ENCODE measurements around the gene PKN1.

Gene PKN1

GRCh38 chr19:14409146-14410023, 23.7 kb upstream of the PKN1 start:
- Mint-ChIP-seq H3K36me3 (ENCODE audit: low read depth) (peaks cover 49% of the 10 kb centered on the region), H3K27me3 (ENCODE audit: low read depth) (no peaks in the 10 kb centered on the region), H3K4me3 (no peak overlapping the region), H3K27ac (no peak overlapping the region), H3K4me1 (peaks cover 12% of the 10 kb centered on the region), H3K9me3 (no peaks in the 10 kb centered on the region)
- TF ChIP-seq CTCF (IDR thresholded peaks at IDR 0.05; ENCODE audit: unreplicated experiment in 3 of 3): no peak

- Mint-ChIP-seq H3K4me1 (peaks cover 18% of the 10 kb centered on the region), H3K4me3 (no peak overlapping the region), H3K27ac (no peak overlapping the region), H3K9me3 (no peaks in the 10 kb centered on the region), H3K36me3 (ENCODE audit: low read depth) (peaks cover 55% of the 10 kb centered on the region), H3K27me3 (ENCODE audit: low read depth) (no peaks in the 10 kb centered on the region)
- TF ChIP-seq CTCF (IDR thresholded peaks at IDR 0.05; ENCODE audit: unreplicated experiment in 3 of 3): no peak
Observed at GRCh38 chr19:14410091-14411051, 22.7 kb upstream of the PKN1 start.

GRCh38 chr19:14411161-14411937, 21.8 kb upstream of the PKN1 start:
- no peaks in the 10 kb centered on the region for H3K9me3 Mint-ChIP-seq
- H3K4me1 Mint-ChIP-seq: peaks cover 26% of the 10 kb centered on the region
- no peak overlapping the region for H3K27ac Mint-ChIP-seq
- no peak for TF ChIP-seq CTCF (IDR thresholded peaks at IDR 0.05; ENCODE audit: unreplicated experiment in 3 of 3)
- no peak overlapping the region for H3K4me3 Mint-ChIP-seq
- H3K27me3 Mint-ChIP-seq (ENCODE audit: low read depth): no peaks in the 10 kb centered on the region
- H3K36me3 Mint-ChIP-seq (ENCODE audit: low read depth): peaks cover 61% of the 10 kb centered on the region

- no peak for TF ChIP-seq CTCF (IDR thresholded peaks at IDR 0.05; ENCODE audit: unreplicated experiment in 3 of 3)
- Mint-ChIP-seq H3K4me3 (no peak overlapping the region), H3K4me1 (peaks cover 30% of the 10 kb centered on the region), H3K9me3 (no peaks in the 10 kb centered on the region), H3K27me3 (ENCODE audit: low read depth) (no peaks in the 10 kb centered on the region), H3K36me3 (ENCODE audit: low read depth) (peaks cover 61% of the 10 kb centered on the region), H3K27ac (no peak overlapping the region)
Observed at GRCh38 chr19:14411938-14412245, 21.2 kb upstream of the PKN1 start.

GRCh38 chr19:14412324-14412995, 20.6 kb upstream of the PKN1 start:
- H3K9me3 Mint-ChIP-seq: no peaks in the 10 kb centered on the region
- H3K27ac Mint-ChIP-seq: no peak overlapping the region
- H3K27me3 Mint-ChIP-seq (ENCODE audit: low read depth): no peaks in the 10 kb centered on the region
- H3K4me3 Mint-ChIP-seq: no peak overlapping the region
- TF ChIP-seq CTCF (IDR thresholded peaks at IDR 0.05; ENCODE audit: unreplicated experiment in 3 of 3): no peak
- H3K4me1 Mint-ChIP-seq: peaks cover 34% of the 10 kb centered on the region
- H3K36me3 Mint-ChIP-seq (ENCODE audit: low read depth): peaks cover 60% of the 10 kb centered on the region

All from nephron (organoid).